HUES6 (cell line): ENCODE measurements around the gene EML6.

ENCODE experiments used
- H3K27ac ChIP-seq: 2 replicates; pipeline ENCODE4 v1.7.0; 2013; ENCODE audit warnings: low read depth, mild to moderate bottlenecking, low read length, inconsistent platforms
- H3K27me3 ChIP-seq: 2 replicates; pipeline ENCODE4 v1.6.1; 2013; ENCODE audit warnings: low read length; ENCODE audit not compliant: control insufficient read depth, insufficient read depth
- H3K36me3 ChIP-seq: 2 replicates; pipeline ENCODE4 v1.6.1; 2013; ENCODE audit warnings: low read length; ENCODE audit not compliant: control insufficient read depth, insufficient read depth
- H3K4me1 ChIP-seq: 2 replicates; pipeline ENCODE4 v1.6.1; 2013; ENCODE audit warnings: low read length; ENCODE audit not compliant: control insufficient read depth, insufficient read depth
- H3K4me3 ChIP-seq: 2 replicates; pipeline ENCODE4 v1.5.1; 2013; ENCODE audit warnings: low read depth, low read length
- H3K9ac ChIP-seq: one replicate; pipeline ENCODE4 v1.6.1; 2013; ENCODE audit warnings: mild to moderate bottlenecking, low read length
- H3K9me3 ChIP-seq: 2 replicates; pipeline ENCODE4 v1.6.1; 2013; ENCODE audit warnings: low read depth, low read length; ENCODE audit not compliant: control insufficient read depth, insufficient read depth

EML6 gene

GRCh38 chr2:54947646-54948045, 224.2 kb downstream of the EML6 start:
- peaks cover 14% of the 10 kb centered on the region; the same call in 1 of the 2 replicates for H3K4me1 ChIP-seq
- no peak overlapping the region for H3K4me3 ChIP-seq
- no peaks in the 10 kb centered on the region for H3K36me3 ChIP-seq
- no peaks in the 10 kb centered on the region for H3K27me3 ChIP-seq
- H3K9me3 ChIP-seq, result no peaks in the 10 kb centered on the region
- H3K9ac ChIP-seq, result no peak overlapping the region
- no peak overlapping the region for H3K27ac ChIP-seq

- no peaks in the 10 kb centered on the region for H3K27me3 ChIP-seq
- H3K9me3 ChIP-seq, result no peaks in the 10 kb centered on the region
- no peak overlapping the region for H3K27ac ChIP-seq
- H3K9ac ChIP-seq, result no peak overlapping the region
- H3K36me3 ChIP-seq, result no peaks in the 10 kb centered on the region
- no peak overlapping the region for H3K4me3 ChIP-seq
- H3K4me1 ChIP-seq, result peaks cover 14% of the 10 kb centered on the region; the same call in 1 of the 2 replicates
Measured at GRCh38 chr2:54948120-54948519, 224.7 kb downstream of the EML6 start.

- no peak overlapping the region for H3K9ac ChIP-seq
- H3K4me1 ChIP-seq, result peaks cover 14% of the 10 kb centered on the region; the same call in 1 of the 2 replicates
- no peaks in the 10 kb centered on the region for H3K36me3 ChIP-seq
- no peaks in the 10 kb centered on the region for H3K27me3 ChIP-seq
- H3K4me3 ChIP-seq, result no peak overlapping the region
- H3K9me3 ChIP-seq, result no peaks in the 10 kb centered on the region
- no peak overlapping the region for H3K27ac ChIP-seq
Measured at GRCh38 chr2:54949431-54949830, 226.0 kb downstream of the EML6 start.

GRCh38 chr2:54950811-54951210, 227.3 kb downstream of the EML6 start:
- Histone ChIP-seq H3K9me3 (no peaks in the 10 kb centered on the region), H3K9ac (no peak overlapping the region), H3K4me1 (peaks cover 11% of the 10 kb centered on the region; the same call in 1 of the 2 replicates), H3K4me3 (no peak overlapping the region), H3K27ac (no peak overlapping the region), H3K36me3 (no peaks in the 10 kb centered on the region), H3K27me3 (no peaks in the 10 kb centered on the region)

GRCh38 chr2:54952425-54952824, 229.0 kb downstream of the EML6 start:
- H3K27me3 ChIP-seq, result no peaks in the 10 kb centered on the region
- H3K27ac ChIP-seq, result no peak overlapping the region
- H3K9me3 ChIP-seq, result no peaks in the 10 kb centered on the region
- no peak overlapping the region for H3K4me3 ChIP-seq
- no peaks in the 10 kb centered on the region for H3K36me3 ChIP-seq
- peaks cover 19% of the 10 kb centered on the region; the same call in 1 of the 2 replicates for H3K4me1 ChIP-seq
- no peak overlapping the region for H3K9ac ChIP-seq

GRCh38 chr2:54952978-54953456, 229.6 kb downstream of the EML6 start:
- H3K27ac ChIP-seq, result no peak overlapping the region
- no peaks in the 10 kb centered on the region for H3K27me3 ChIP-seq
- no peaks in the 10 kb centered on the region for H3K36me3 ChIP-seq
- no peaks in the 10 kb centered on the region for H3K9me3 ChIP-seq
- H3K4me3 ChIP-seq, result no peak overlapping the region
- H3K9ac ChIP-seq, result no peak overlapping the region
- peaks cover 20% of the 10 kb centered on the region; the same call in 1 of the 2 replicates for H3K4me1 ChIP-seq

GRCh38 chr2:54954158-54954557, 230.7 kb downstream of the EML6 start:
- Histone ChIP-seq H3K9ac (no peak overlapping the region), H3K27me3 (no peaks in the 10 kb centered on the region), H3K4me3 (no peak overlapping the region), H3K9me3 (no peaks in the 10 kb centered on the region), H3K36me3 (no peaks in the 10 kb centered on the region), H3K27ac (no peak overlapping the region), H3K4me1 (peaks cover 16% of the 10 kb centered on the region; the same call in 1 of the 2 replicates)

GRCh38 chr2:54954705-54955357, 231.4 kb downstream of the EML6 start:
- Histone ChIP-seq H3K27me3 (no peaks in the 10 kb centered on the region), H3K4me3 (no peak overlapping the region), H3K4me1 (peaks cover 16% of the 10 kb centered on the region; the same call in 1 of the 2 replicates), H3K27ac (no peak overlapping the region), H3K9me3 (no peaks in the 10 kb centered on the region), H3K36me3 (no peaks in the 10 kb centered on the region), H3K9ac (no peak overlapping the region)

GRCh38 chr2:54955358-54956110, 232.1 kb downstream of the EML6 start:
- H3K4me3 ChIP-seq, result no peak overlapping the region
- H3K9me3 ChIP-seq, result no peaks in the 10 kb centered on the region
- H3K27me3 ChIP-seq, result no peaks in the 10 kb centered on the region
- no peak overlapping the region for H3K9ac ChIP-seq
- H3K36me3 ChIP-seq, result no peaks in the 10 kb centered on the region
- no peak overlapping the region for H3K27ac ChIP-seq
- peaks cover 16% of the 10 kb centered on the region; the same call in 1 of the 2 replicates for H3K4me1 ChIP-seq

GRCh38 chr2:54956111-54956627, 232.7 kb downstream of the EML6 start:
- Histone ChIP-seq H3K27ac (no peak overlapping the region), H3K9ac (no peak overlapping the region), H3K4me3 (no peak overlapping the region), H3K9me3 (no peaks in the 10 kb centered on the region), H3K36me3 (no peaks in the 10 kb centered on the region), H3K27me3 (no peaks in the 10 kb centered on the region), H3K4me1 (peaks cover 16% of the 10 kb centered on the region; the same call in 1 of the 2 replicates)
